ENCODE measurements around the gene ZNF831.

ZNF831 gene

GRCh38 chr20:59247731-59248684 is 84.4 kb downstream of the ZNF831 start:
- DNase-seq (ENCODE audit: low read depth in 2 of 2) = no peak

- no peak for DNase-seq (ENCODE audit: low read depth in 2 of 2)
Observed at GRCh38 chr20:59250293-59250692, 86.7 kb downstream of the ZNF831 start.

GRCh38 chr20:59253325-59253724 is 89.7 kb downstream of the ZNF831 start:
- no peak for DNase-seq (ENCODE audit: low read depth in 2 of 2)

GRCh38 chr20:59253779-59254319 is 90.2 kb downstream of the ZNF831 start:
- no peak for DNase-seq (ENCODE audit: low read depth in 2 of 2)

- no peak for DNase-seq (ENCODE audit: low read depth in 2 of 2)
Observed at GRCh38 chr20:59255256-59255655, 91.6 kb downstream of the ZNF831 start.

- DNase-seq (ENCODE audit: low read depth in 2 of 2) = no peak
Observed at GRCh38 chr20:59258221-59258621, 94.6 kb downstream of the ZNF831 start.

GRCh38 chr20:59259946-59260345 is 96.3 kb downstream of the ZNF831 start:
- DNase-seq (ENCODE audit: low read depth in 2 of 2) = no peak

- DNase-seq (ENCODE audit: low read depth in 2 of 2) = no peak
Observed at GRCh38 chr20:59265298-59265697, 101.7 kb downstream of the ZNF831 start.

GRCh38 chr20:59268870-59269269 is 105.2 kb downstream of the ZNF831 start:
- no peak for DNase-seq (ENCODE audit: low read depth in 2 of 2)

GRCh38 chr20:59269411-59270025 is 105.9 kb downstream of the ZNF831 start:
- DNase-seq (ENCODE audit: low read depth in 2 of 2) = no peak

- DNase-seq (ENCODE audit: low read depth in 2 of 2) = no peak
Observed at GRCh38 chr20:59270380-59270779, 106.8 kb downstream of the ZNF831 start.

- DNase-seq (ENCODE audit: low read depth in 2 of 2) = no peak
Observed at GRCh38 chr20:59273739-59274357, 110.2 kb downstream of the ZNF831 start.

GRCh38 chr20:59276938-59277337 is 113.3 kb downstream of the ZNF831 start:
- DNase-seq (ENCODE audit: low read depth in 2 of 2) = no peak

GRCh38 chr20:59284470-59284869 is 120.8 kb downstream of the ZNF831 start:
- no peak for DNase-seq (ENCODE audit: low read depth in 2 of 2)

GRCh38 chr20:59289994-59290393 is 126.4 kb downstream of the ZNF831 start:
- no peak for DNase-seq (ENCODE audit: low read depth in 2 of 2)

GRCh38 chr20:59291740-59292383 is 128.2 kb downstream of the ZNF831 start:
- no peak for DNase-seq (ENCODE audit: low read depth in 2 of 2)

- DNase-seq (ENCODE audit: low read depth in 2 of 2) = no peak
Observed at GRCh38 chr20:59295531-59295930, 131.9 kb downstream of the ZNF831 start.

- no peak for DNase-seq (ENCODE audit: low read depth in 2 of 2)
Observed at GRCh38 chr20:59297686-59298085, 134.1 kb downstream of the ZNF831 start.

- DNase-seq (ENCODE audit: low read depth in 2 of 2) = no peak
Observed at GRCh38 chr20:59299945-59300332, 136.3 kb downstream of the ZNF831 start.

GRCh38 chr20:59300333-59301081 is 136.9 kb downstream of the ZNF831 start, which contains the start of gene EDN3:
Gene EDN3 (plus strand): TSS chr20:59300611. CDS start chr20:59300813, 202 bp downstream.
- DNase-seq (ENCODE audit: low read depth in 2 of 2) = no peak

All from stimulated activated CD8-positive, alpha-beta memory T cell treated with anti-CD3 and anti-CD28 coated beads, Interleukin-2, amount 100 ng/mL, for 48 hours (primary cell).